GM21825 (cell line): ENCODE data around the gene ABCB6.
"Not testable (repeated sequence)": the region's sequence is repeated elsewhere in the genome, so short reads cannot be mapped to it uniquely, and the experiment has no call there.

Experiments
- ATAC-seq: cut with Tn5 transposase; IDR thresholded peaks from one replicate; pipeline ENCODE4 v1.9.1; 2021; ENCODE audit warnings: mild to moderate bottlenecking, moderate library complexity; ENCODE audit not compliant: unreplicated experiment

Gene ABCB6

GRCh38 chr2:219214141-219214540, 4.6 kb downstream of the ABCB6 start:
- ATAC-seq, result no peak

- no peak for ATAC-seq
These were observed 5.2 kb downstream of the ABCB6 start for GRCh38 chr2:219213486-219214071.

GRCh38 chr2:219213026-219213415, 5.7 kb downstream of the ABCB6 start:
- ATAC-seq, result no peak

GRCh38 chr2:219210886-219211362, 7.8 kb downstream of the ABCB6 start:
- no peak for ATAC-seq

GRCh38 chr2:219210196-219210885, 8.4 kb downstream of the ABCB6 start:
- no peak for ATAC-seq

- ATAC-seq, result no peak
These were observed 9.2 kb downstream of the ABCB6 start for GRCh38 chr2:219209236-219210195.

- no peak for ATAC-seq
These were observed 10.6 kb downstream of the ABCB6 start for GRCh38 chr2:219207884-219208740.

- no peak for ATAC-seq
These were observed 11.4 kb downstream of the ABCB6 start for GRCh38 chr2:219207134-219207883.

GRCh38 chr2:219206328-219207133, 12.2 kb downstream of the ABCB6 start, which contains the start of gene ZFAND2B:
ZFAND2B (plus strand) TSS chr2:219206782; CDS start chr2:219206988, 206 bp downstream.
- peak; percentile 97 for ATAC-seq

- ATAC-seq, result no peak
These were observed 12.8 kb downstream of the ABCB6 start for GRCh38 chr2:219205981-219206327.

- ATAC-seq, result no peak
These were observed 13.6 kb downstream of the ABCB6 start for GRCh38 chr2:219205165-219205538.

- no peak for ATAC-seq
These were observed 14.2 kb downstream of the ABCB6 start for GRCh38 chr2:219204425-219205164.

- not testable (repeated sequence) for ATAC-seq
These were observed 17.4 kb downstream of the ABCB6 start for GRCh38 chr2:219201331-219201730.

GRCh38 chr2:219200502-219201326, 18.0 kb downstream of the ABCB6 start:
- not testable (repeated sequence) for ATAC-seq

GRCh38 chr2:219199470-219200211, 19.1 kb downstream of the ABCB6 start:
- ATAC-seq, result no peak

- no peak for ATAC-seq
These were observed 19.8 kb downstream of the ABCB6 start for GRCh38 chr2:219198974-219199373.

GRCh38 chr2:219197388-219197787, 21.4 kb downstream of the ABCB6 start:
- no peak for ATAC-seq
